ENCODE results near the gene GMEB2. TPM values are rescaled to one million over a fixed set of nuclear protein-coding genes. Genes with fewer than 3 reads are reported as not detected.

Gene GMEB2
- total RNA-seq, 1 experiment from 2014 or later = 18.8 TPM

GRCh38 chr20:63592661-63593060, 34.2 kb downstream of the GMEB2 start:
- Mint-ChIP-seq H3K36me3 (ENCODE audit: insufficient read depth, unreplicated experiment) (peaks cover 27% of the 10 kb centered on the region), H3K27ac (ENCODE audit: unreplicated experiment) (no peak overlapping the region), H3K4me1 (ENCODE audit: low read depth, unreplicated experiment) (no peaks in the 10 kb centered on the region), H3K9me3 (ENCODE audit: low read depth, unreplicated experiment) (no peaks in the 10 kb centered on the region), H3K27me3 (ENCODE audit: unreplicated experiment) (no peaks in the 10 kb centered on the region), H3K4me3 (ENCODE audit: low read depth, unreplicated experiment) (no peak overlapping the region)
- no peak for TF ChIP-seq CTCF (IDR thresholded peaks at IDR 0.05; ENCODE audit: unreplicated experiment)
- no TSS peak for BruUV-seq (replicated peaks)
- CTCF ChIA-PET = no interaction called here
- intact Hi-C loops (cut with micrococcal nuclease; ENCODE audit: unreplicated experiment) = no loop called here
- no peak for DNase-seq

- Mint-ChIP-seq H3K27ac (ENCODE audit: unreplicated experiment) (no peak overlapping the region), H3K27me3 (ENCODE audit: unreplicated experiment) (no peaks in the 10 kb centered on the region), H3K4me3 (ENCODE audit: low read depth, unreplicated experiment) (no peak overlapping the region), H3K4me1 (ENCODE audit: low read depth, unreplicated experiment) (no peaks in the 10 kb centered on the region), H3K36me3 (ENCODE audit: insufficient read depth, unreplicated experiment) (peaks cover 20% of the 10 kb centered on the region), H3K9me3 (ENCODE audit: low read depth, unreplicated experiment) (no peaks in the 10 kb centered on the region)
- intact Hi-C loops (cut with micrococcal nuclease; ENCODE audit: unreplicated experiment) = no loop called here
- no TSS peak for BruUV-seq (replicated peaks)
- TF ChIP-seq CTCF (IDR thresholded peaks at IDR 0.05; ENCODE audit: unreplicated experiment) = no peak
- DNase-seq = no peak
- CTCF ChIA-PET = no interaction called here
Observed at GRCh38 chr20:63591786-63592355, 35.0 kb downstream of the GMEB2 start.

- CTCF ChIA-PET = no interaction called here
- Mint-ChIP-seq H3K9me3 (ENCODE audit: low read depth, unreplicated experiment) (no peaks in the 10 kb centered on the region), H3K4me1 (ENCODE audit: low read depth, unreplicated experiment) (no peaks in the 10 kb centered on the region), H3K36me3 (ENCODE audit: insufficient read depth, unreplicated experiment) (peaks cover 17% of the 10 kb centered on the region), H3K4me3 (ENCODE audit: low read depth, unreplicated experiment) (no peak overlapping the region), H3K27me3 (ENCODE audit: unreplicated experiment) (no peaks in the 10 kb centered on the region), H3K27ac (ENCODE audit: unreplicated experiment) (no peak overlapping the region)
- no peak for TF ChIP-seq CTCF (IDR thresholded peaks at IDR 0.05; ENCODE audit: unreplicated experiment)
- BruUV-seq (replicated peaks) = no TSS peak
- intact Hi-C loops (cut with micrococcal nuclease; ENCODE audit: unreplicated experiment) = no loop called here
- DNase-seq = no peak
Observed at GRCh38 chr20:63591147-63591533, 35.8 kb downstream of the GMEB2 start.

- DNase-seq = no peak
- H3K4me3 Mint-ChIP-seq (ENCODE audit: low read depth, unreplicated experiment) = no peak overlapping the region
- no peak for TF ChIP-seq CTCF (IDR thresholded peaks at IDR 0.05; ENCODE audit: unreplicated experiment)
- CTCF ChIA-PET = interaction anchor here (0.7 kb wide), 1 partner anchor 52 kb away, joined by 3 read pairs; no protein-coding TSS in a partner anchor
- no peaks in the 10 kb centered on the region for H3K9me3 Mint-ChIP-seq (ENCODE audit: low read depth, unreplicated experiment)
- no peak overlapping the region for H3K27ac Mint-ChIP-seq (ENCODE audit: unreplicated experiment)
- no peaks in the 10 kb centered on the region for H3K27me3 Mint-ChIP-seq (ENCODE audit: unreplicated experiment)
- BruUV-seq (replicated peaks) = no TSS peak
- no peaks in the 10 kb centered on the region for H3K4me1 Mint-ChIP-seq (ENCODE audit: low read depth, unreplicated experiment)
- intact Hi-C loops (cut with micrococcal nuclease; ENCODE audit: unreplicated experiment) = no loop called here
- H3K36me3 Mint-ChIP-seq (ENCODE audit: insufficient read depth, unreplicated experiment) = peaks cover 22% of the 10 kb centered on the region
Observed at GRCh38 chr20:63590218-63591146, 36.4 kb downstream of the GMEB2 start.

Data from Calu3 (cell line).